GM18519 (cell line): ENCODE data around the gene MEPCE.

Experiments used
- ATAC-seq: cut with Tn5 transposase; IDR thresholded peaks from one replicate; pipeline ENCODE4 v1.9.1; 2021; ENCODE audit warnings: mild to moderate bottlenecking, moderate library complexity; ENCODE audit not compliant: unreplicated experiment, low FRiP score

The MEPCE gene

GRCh38 chr7:100402241-100402640 lies 27.4 kb upstream of the MEPCE start:
- ATAC-seq = no peak

GRCh38 chr7:100406767-100407166 lies 22.9 kb upstream of the MEPCE start:
- no peak for ATAC-seq

GRCh38 chr7:100407285-100408180 lies 22.1 kb upstream of the MEPCE start:
- ATAC-seq = no peak

- ATAC-seq = no peak
Observed at GRCh38 chr7:100411101-100411500, 18.5 kb upstream of the MEPCE start.

- ATAC-seq = no peak
Observed at GRCh38 chr7:100413346-100413745, 16.3 kb upstream of the MEPCE start.

- ATAC-seq = no peak
Observed at GRCh38 chr7:100413889-100414288, 15.7 kb upstream of the MEPCE start.

GRCh38 chr7:100415448-100415847 lies 14.2 kb upstream of the MEPCE start:
- ATAC-seq = no peak

GRCh38 chr7:100418930-100419659 lies 10.5 kb upstream of the MEPCE start:
- no peak for ATAC-seq

- ATAC-seq = no peak
Observed at GRCh38 chr7:100419660-100420226, 9.9 kb upstream of the MEPCE start.

- no peak for ATAC-seq
Observed at GRCh38 chr7:100423315-100423714, 6.3 kb upstream of the MEPCE start.

GRCh38 chr7:100425347-100425746 lies 4.3 kb upstream of the MEPCE start:
- no peak for ATAC-seq

- ATAC-seq = no peak
Observed at GRCh38 chr7:100426516-100426915, 3.1 kb upstream of the MEPCE start.

GRCh38 chr7:100427762-100428198 lies 1.9 kb upstream of the MEPCE start:
- no peak for ATAC-seq

GRCh38 chr7:100428199-100428966 lies 1.2 kb upstream of the MEPCE start, which contains the start of gene ZCWPW1:
TSS of gene ZCWPW1 (minus strand) at chr7:100428703. CDS start at chr7:100420649, 8,054 bp downstream.
- ATAC-seq = no peak

GRCh38 chr7:100428967-100429636 lies 529 bp upstream of the MEPCE start:
- no peak for ATAC-seq

- no peak for ATAC-seq
Observed at GRCh38 chr7:100430493-100431285, 1.1 kb downstream of the MEPCE start.

- ATAC-seq = no peak
Observed at GRCh38 chr7:100431286-100431735, 1.7 kb downstream of the MEPCE start.

- no peak for ATAC-seq
Observed at GRCh38 chr7:100432053-100432452, 2.4 kb downstream of the MEPCE start.
